Non-pigmented ciliary epithelial cell (primary cell): ENCODE results near the gene MAT2A.
"Not testable (repeated sequence)": the region's sequence is repeated elsewhere in the genome, so short reads cannot be mapped to it uniquely, and the experiment has no call there.

ENCODE experiments used
- DNase-seq: peaks from one replicate; pipeline ENCODE4 v3.0.0-alpha.2; 2010; ENCODE audit warnings: low read depth

The MAT2A gene

DNA sequence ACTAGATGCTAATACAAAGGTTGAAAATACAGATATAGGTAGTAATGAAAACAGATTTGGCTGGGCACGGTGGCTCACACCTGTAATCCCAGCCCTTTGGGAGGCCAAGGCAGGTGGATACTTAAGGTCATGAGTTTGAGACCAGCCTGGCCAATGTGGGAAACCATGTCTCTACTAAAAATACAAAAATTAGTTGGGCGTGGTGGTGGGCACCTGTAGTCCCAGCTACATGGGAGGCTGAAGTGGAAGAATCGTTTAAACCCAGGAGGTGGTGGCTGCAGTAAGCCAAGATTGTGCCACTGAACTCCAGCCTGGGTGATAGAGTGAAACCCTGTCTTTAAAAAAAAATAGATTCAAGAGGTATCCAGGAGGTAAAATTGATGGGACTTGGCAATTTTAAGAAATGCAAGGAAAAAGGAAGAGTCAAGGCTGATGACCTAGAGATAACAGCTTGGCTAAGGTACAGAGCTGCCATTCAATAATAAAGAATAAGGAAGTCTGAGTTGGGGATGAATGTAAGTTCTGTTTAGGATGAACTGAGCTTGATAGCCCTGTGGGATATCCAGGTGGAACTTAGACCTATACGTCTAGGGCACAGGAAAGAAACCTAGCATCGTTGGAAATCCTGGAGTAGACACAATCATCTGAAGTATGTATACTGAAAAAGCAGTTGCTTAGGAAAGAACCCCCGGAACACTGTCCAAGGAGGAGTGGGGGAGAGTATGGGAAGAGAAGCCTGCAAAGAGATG lies 9.1 kb downstream of the MAT2A start:
- no peak for DNase-seq

DNA sequence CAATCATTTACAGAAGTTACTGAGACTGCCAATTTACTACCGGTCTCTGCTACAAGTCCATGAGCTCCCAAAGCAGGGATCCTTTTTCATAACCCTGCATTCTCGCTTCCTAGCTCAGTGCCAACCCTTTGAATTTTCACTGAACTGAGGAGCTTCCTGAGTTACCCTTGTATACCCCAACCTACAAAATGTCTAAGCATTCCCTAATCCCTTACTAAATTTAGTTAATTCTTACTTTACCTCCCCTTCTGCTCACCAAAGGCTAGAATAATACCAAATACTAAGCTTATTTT lies 9.6 kb downstream of the MAT2A start:
- no peak for DNase-seq

- DNase-seq = no peak
Measured at GRCh38 chr2:85549095-85549494, 10.1 kb downstream of the MAT2A start.

- peak; percentile 96 for DNase-seq
Measured at GRCh38 chr2:85549826-85550225, 10.9 kb downstream of the MAT2A start.

DNA sequence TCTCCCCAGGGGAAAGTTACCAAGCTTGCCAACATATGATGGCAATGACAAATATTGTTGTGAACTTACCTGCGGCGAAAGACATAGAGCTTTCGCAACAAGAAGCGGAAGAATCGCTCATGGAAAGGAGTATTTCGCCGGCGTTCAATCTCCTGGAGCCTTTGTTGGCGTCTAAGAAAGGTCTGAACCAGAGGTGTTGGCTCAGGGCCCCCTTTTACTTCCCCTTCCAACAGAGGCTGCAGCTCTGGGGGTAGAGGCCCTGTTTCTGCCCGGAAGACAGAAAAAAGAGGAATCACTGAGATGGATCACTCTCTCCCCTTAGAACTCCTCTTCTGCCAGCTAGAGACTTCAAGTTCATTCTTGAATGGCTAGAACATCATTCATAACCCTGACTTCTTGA lies 11.5 kb downstream of the MAT2A start:
- DNase-seq = no peak

DNA sequence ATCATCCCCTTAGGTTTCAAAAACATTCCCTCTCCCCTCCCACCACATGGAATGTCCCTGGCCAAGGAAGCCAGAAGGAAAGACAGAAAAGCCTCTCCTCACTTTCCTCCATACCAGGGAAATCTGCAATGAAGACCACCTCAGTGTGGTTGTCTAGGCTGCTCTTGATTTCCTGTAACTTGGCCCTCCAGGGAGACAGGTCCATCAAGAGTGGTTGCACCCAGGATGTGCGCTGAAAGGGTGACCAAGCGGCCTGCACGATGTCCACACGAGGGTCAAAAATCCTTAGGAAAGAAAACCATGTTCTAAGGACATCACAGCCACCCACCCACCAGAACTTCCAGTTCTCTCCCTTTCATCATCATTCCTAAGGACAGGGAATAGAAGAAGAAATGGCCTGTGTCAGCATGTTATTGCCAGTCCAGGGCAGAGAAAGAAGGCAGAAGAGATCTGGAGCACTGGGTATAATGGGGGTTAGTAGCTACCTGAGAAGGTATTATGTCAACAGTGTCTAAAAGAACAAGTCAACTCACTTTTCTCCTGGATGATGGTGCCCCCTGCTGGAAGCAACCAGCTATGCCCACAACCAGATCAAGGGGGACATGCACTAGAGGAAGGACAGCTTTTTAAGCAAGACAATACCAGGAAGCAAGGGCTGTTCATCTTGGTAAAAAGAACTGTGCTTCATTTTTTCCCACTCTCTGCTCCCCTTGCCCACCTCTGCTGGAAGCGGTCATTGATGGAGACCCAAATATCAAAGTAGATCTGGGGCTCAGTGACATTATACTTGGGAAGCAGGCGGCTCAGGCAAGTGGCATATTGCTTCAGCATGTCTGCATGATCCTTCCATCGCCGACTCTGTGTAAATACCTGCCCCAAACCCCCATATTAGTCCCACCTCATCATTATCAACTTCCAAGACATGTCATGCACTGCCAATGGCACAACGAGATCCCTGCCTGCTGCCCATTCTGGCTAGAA lies 13.0 kb downstream of the MAT2A start:
- no peak for DNase-seq

GRCh38 chr2:85553184-85553583 lies 14.2 kb downstream of the MAT2A start:
- no peak for DNase-seq

DNA sequence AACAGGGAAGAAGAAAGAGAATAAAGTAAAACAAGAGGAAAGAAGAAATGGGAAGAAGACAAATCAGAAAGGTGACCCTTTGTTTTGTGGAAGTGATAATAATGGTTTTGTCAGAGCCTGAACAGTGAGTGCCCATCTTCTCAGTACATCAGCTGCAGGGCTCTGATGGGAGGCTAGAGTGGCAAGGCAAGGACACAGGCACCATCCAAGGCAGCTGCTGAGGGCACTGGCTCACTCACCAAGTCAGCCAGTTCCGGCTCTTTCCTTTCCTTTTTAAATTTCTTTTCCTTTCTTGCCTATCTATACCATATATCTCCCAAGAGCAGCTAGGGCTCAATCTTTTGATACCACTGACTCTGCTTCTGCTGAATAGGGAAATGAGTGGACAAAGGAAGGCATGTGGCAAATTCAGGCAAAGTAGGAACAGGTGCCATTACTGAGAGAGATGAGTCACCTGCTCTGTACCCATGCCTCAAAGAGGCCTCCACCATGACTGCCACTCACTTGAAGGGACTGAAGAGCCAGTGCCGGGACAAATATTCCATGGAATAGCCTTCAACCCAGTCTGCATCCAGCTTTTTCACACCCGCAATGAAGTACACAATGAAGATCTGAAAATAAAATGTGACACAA lies 16.1 kb downstream of the MAT2A start:
- DNase-seq = no peak

DNA sequence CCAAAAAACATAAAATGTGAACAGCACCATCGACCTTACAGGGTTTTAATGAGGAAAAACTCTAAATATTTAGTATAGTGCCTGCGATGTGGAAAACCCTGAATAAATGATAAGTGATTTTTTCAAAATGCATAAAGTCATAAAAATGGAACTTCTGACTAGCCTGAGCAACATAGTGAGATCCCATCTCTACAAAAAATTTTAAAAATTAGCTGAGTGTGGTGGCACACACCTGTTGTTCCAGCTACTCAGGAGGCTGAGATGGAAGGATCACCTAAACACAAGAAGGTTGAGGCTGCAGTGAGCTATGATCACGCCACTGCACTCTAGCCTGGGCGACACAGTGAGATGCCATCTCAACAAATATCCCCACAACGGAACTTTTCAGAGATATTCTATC lies 18.2 kb downstream of the MAT2A start:
- no peak for DNase-seq

GRCh38 chr2:85558160-85558559 lies 19.2 kb downstream of the MAT2A start:
- no peak for DNase-seq

DNA sequence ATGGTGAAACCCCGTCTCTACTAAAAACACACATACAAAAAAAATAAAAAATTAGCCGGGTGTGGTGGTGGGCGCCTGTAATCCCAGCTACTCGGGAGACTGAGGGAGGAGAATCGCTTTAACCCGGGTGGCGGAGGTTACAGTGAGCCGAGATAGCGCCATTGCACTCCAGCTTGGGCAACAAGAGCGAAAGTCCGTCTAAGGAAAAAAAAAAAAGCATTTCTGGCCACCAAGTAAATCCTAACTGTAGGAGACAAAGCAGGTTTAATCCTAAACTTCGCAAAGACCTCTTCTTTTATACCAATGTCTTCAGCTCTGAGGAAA lies 21.4 kb downstream of the MAT2A start:
- not testable (repeated sequence) for DNase-seq

DNA sequence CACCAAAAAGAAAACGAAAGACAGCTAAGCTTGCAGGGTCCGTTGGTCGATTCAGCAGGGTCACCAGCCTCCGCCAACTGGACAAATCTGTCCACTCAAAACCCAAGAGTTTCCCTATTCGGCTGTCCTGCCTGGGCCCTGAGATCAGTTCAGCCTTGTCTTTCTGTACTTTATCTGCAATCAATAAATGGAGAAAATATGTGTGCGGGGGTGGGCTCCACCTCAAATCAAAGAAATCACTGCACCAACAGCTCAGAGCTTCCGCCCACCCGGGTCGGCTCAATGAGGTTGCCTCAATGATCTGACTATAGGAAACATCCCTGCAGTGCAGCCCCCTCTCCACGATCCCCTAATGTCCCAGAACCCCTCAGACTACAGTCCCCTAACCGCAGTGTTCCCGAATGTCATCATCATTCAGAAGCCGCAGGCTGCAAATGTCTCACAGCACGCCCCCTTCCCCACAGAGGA lies 21.9 kb downstream of the MAT2A start:
- no peak for DNase-seq

DNA sequence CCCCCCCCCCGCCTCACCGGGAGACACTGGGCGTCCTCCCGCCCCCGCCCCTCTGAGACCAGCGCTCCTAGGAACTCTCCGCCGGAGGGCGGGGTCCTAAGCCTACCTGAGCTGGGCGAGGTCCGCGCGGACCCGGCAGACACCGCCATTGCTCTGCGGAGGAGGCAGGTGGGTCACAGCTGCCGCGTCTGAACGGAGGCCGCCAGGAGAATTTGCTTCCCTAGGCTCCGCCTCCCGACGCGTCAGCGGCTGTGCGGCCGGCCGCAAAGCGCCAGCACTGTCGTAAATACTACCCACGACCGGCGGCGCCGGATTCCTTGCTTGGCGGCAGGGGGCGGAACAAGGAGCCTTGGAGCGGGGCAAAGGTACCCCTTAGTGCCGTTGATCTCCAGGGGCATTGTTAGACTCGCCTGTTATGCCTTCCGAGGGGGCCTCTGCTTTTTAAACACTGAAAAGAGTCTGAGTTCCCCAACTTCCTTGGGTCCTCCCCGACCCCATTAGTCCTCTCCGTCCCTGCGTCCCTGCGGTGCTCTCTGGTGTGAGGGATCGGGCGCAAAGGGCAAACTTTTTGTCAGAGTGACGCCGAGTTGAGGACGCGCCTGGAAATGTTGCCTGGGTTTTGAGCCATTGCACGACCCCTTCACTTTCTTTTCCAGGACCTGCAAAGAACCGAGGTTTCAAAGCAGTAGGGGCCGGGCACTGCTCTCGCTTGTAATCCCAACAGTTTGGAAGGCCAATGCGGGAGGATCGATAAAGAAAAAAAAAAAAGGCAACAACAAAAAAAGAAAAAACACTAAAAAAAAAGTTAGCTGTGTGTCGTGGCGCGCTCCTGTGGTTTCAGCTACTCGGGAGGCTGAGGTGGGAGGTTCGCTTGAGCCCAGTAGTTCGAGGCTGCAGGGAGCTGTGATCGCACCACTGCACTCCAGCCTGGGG lies 22.6 kb downstream of the MAT2A start, which contains the start of gene GGCX:
Gene GGCX, minus strand, starts transcription at position 214 of the 933 bp plus-strand sequence. Its CDS starts 65 bp downstream, at position 149.
- peak; percentile 71 for DNase-seq

DNA sequence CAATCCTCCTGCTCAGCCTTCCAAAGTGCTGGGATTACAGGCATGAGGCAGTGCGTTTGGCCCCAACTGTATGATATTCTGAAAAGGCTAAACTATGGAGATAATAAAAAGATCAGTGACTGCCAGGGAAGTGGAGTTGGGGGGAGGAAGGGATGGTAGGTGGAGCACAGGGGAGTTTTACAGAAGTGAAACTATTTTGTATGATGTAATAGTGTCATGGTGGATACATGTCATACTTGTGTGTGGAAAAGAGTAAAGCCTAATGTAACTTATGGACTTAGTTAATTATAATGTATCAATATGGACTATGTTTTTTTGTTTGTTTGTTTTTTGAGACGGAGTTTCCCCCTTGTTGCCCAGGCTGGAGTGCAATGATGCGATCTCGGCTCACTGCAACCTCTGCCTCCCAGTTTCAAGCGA lies 25.2 kb downstream of the MAT2A start:
- no peak for DNase-seq

GRCh38 chr2:85566265-85566664 lies 27.3 kb downstream of the MAT2A start:
- no peak for DNase-seq

- DNase-seq = no peak
Measured at GRCh38 chr2:85575739-85576138, 36.8 kb downstream of the MAT2A start.

GRCh38 chr2:85577063-85577385 lies 38.1 kb downstream of the MAT2A start:
- no peak for DNase-seq

GRCh38 chr2:85577386-85578242 lies 38.6 kb downstream of the MAT2A start, which contains the start of gene VAMP8:
VAMP8 (plus strand) TSS chr2:85577586; CDS start chr2:85577647, 61 bp downstream.
- DNase-seq = no peak

- DNase-seq = no peak
Measured at GRCh38 chr2:85578243-85579180, 39.5 kb downstream of the MAT2A start.
